Thyroid gland (tissue), 4 donors: ENCODE measurements around the gene RAB20. TPM values are rescaled to one million over a fixed set of nuclear protein-coding genes. Genes with fewer than 3 reads are reported as not detected.

Experiments
- DNase-seq, 2 donors: peaks; one replicate each; pipeline ENCODE4 v3.0.0-alpha.2; 2019
- H3K27ac ChIP-seq, 3 donors: fragments of 200-600 bp; sonication (generic); 1 replicate in 2 of 3; 2 replicates in 1 of 3; pipeline ENCODE4 v1.5.1; 2016 to 2019; ENCODE audit warnings: mild to moderate bottlenecking in 1 of 3, moderate library complexity in 1 of 3
- H3K27me3 ChIP-seq: fragments of 200-600 bp; sonication (generic); one replicate; pipeline ENCODE4 v1.5.1; 2019
- H3K36me3 ChIP-seq, 2 donors: fragments of 200-600 bp; sonication (generic); one replicate each; pipeline ENCODE4 v1.5.1; 2016 to 2019
- H3K4me1 ChIP-seq, 2 donors: fragments of 200-600 bp; sonication (generic); one replicate each; pipeline ENCODE4 v1.5.1; 2017 to 2019
- H3K4me3 ChIP-seq, 3 donors: fragments of 200-600 bp; sonication (generic); replicated peaks in 1 of 3; 1 replicate in 2 of 3; 2 replicates in 1 of 3; pipeline ENCODE4 v1.5.1; 2016; ENCODE audit warnings: mild to moderate bottlenecking in 1 of 3
- H3K9me3 ChIP-seq: fragments of 200-600 bp; sonication (generic); one replicate; pipeline ENCODE4 v1.5.1; 2017
- POLR2A ChIP-seq, 2 donors: fragments of 450-650 bp; IDR thresholded peaks; one replicate each; pipeline ENCODE4 v1.6.1; 2017; ENCODE audit warnings: antibody characterized with exemption in 2 of 2, mild to moderate bottlenecking in 2 of 2, moderate library complexity in 1 of 2
- WGBS, 2 donors: methylation state at CpG; one replicate each; pipeline ENCODE4 v1.1.5; 2017; 5-methylcytosine and 5-hydroxymethylcytosine counted together
- intact Hi-C: fragments of 100-400 bp; cut with DNase I; formaldehyde crosslinking; loops from one replicate; pipeline ENCODE4 v1.15.1; 2023
- total RNA-seq, 4 donors: library from RNA; depleted of rRNA; stranded (reverse); fragments of >200 nt; gene quantifications; one replicate each; pipeline ENCODE4 v1.2.3, GENCODE V29; 2016
- TF ChIP-seq, protein P1 (sequence below), 6 experiments: fragments of 200-600 bp in 3 of 6; fragments of 450-650 bp in 3 of 6; sonication (generic) in 3 of 6; IDR thresholded peaks; one replicate each; pipeline ENCODE4 v1.5.1; 2016 to 2019; ENCODE audit warnings: antibody characterized with exemption in 6 of 6, mild to moderate bottlenecking in 2 of 6, inconsistent platforms in 1 of 6, moderate library complexity in 1 of 6

RAB20 gene
- total RNA-seq, 4 donors from 2014 or later, result 21.0 to 60.5 (median 43.5) TPM

DNA sequence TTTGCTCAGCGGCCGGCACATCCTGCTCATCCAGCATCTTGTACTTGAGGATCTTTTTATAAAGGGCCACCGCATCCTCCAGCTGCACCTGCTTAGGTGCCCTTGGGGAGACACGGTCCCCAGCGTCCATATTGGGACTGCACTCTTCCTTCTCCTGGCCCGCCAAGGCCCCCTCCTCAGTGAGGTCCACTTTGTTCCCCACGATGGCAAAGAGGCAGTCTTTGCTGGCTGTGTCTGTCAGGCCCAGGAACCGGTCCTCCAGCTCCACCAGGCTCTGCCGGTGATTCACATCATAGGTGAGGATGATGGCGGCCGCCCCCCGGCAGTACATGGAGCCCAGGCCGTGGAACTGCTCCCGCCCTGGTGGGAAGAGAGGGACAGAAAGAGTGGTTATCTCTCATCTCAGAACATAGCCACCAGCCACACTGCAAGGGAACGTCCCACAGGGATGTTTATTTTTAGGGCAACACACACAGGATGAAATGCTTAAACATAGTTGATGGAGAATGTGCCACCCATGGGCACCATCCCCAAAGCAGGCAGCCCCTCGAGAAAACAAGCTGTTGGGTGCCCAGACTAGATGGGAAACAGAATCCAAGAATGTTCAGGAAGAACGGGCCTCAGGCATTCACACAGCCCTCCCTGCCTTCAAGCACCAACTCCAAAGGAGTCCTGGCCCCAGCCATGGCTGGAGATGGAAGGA is 37.5 kb downstream of the RAB20 start:
- peaks cover 7% of the 10 kb centered on the region in 2 donors for H3K36me3 ChIP-seq
- H3K27me3 ChIP-seq, result no peaks in the 10 kb centered on the region
- no peak for DNase-seq
- intact Hi-C loops, result no loop called here
- H3K9me3 ChIP-seq, result no peaks in the 10 kb centered on the region
- WGBS, 2 donors, result 85 to 90% methylated on average over 16 to 17 of the region's 17 CpGs
- no peak overlapping the region for H3K4me3 ChIP-seq
- peak overlapping the region; percentile 71 to 97 (median 92) for H3K27ac ChIP-seq
- TF ChIP-seq, protein P1, sequence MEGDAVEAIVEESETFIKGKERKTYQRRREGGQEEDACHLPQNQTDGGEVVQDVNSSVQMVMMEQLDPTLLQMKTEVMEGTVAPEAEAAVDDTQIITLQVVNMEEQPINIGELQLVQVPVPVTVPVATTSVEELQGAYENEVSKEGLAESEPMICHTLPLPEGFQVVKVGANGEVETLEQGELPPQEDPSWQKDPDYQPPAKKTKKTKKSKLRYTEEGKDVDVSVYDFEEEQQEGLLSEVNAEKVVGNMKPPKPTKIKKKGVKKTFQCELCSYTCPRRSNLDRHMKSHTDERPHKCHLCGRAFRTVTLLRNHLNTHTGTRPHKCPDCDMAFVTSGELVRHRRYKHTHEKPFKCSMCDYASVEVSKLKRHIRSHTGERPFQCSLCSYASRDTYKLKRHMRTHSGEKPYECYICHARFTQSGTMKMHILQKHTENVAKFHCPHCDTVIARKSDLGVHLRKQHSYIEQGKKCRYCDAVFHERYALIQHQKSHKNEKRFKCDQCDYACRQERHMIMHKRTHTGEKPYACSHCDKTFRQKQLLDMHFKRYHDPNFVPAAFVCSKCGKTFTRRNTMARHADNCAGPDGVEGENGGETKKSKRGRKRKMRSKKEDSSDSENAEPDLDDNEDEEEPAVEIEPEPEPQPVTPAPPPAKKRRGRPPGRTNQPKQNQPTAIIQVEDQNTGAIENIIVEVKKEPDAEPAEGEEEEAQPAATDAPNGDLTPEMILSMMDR (IDR thresholded peaks at IDR 0.05), result no peak
- no peak for TF ChIP-seq POLR2A (IDR thresholded peaks at IDR 0.05)
- peaks cover 70 to 85% of the 10 kb centered on the region in 2 donors for H3K4me1 ChIP-seq

GRCh38 chr13:110523180-110523579 is 38.3 kb downstream of the RAB20 start:
- no peak overlapping the region for H3K4me3 ChIP-seq
- no peaks in the 10 kb centered on the region for H3K9me3 ChIP-seq
- H3K27me3 ChIP-seq, result no peaks in the 10 kb centered on the region
- DNase-seq, result no peak
- peaks cover 7% of the 10 kb centered on the region in 2 donors for H3K36me3 ChIP-seq
- intact Hi-C loops, result no loop called here
- H3K27ac ChIP-seq, result peak overlapping the region in 2 of 3 donors; percentile 71 to 92
- TF ChIP-seq, protein P1 (IDR thresholded peaks at IDR 0.05), result no peak
- TF ChIP-seq POLR2A (IDR thresholded peaks at IDR 0.05), result no peak
- peaks cover 71 to 78% of the 10 kb centered on the region in 2 donors for H3K4me1 ChIP-seq
- WGBS, 2 donors, result 89 to 91% methylated on average over 9 of the region's 9 CpGs

GRCh38 chr13:110522721-110523120 is 38.8 kb downstream of the RAB20 start:
- Histone ChIP-seq H3K27ac (peak overlapping the region in 1 of 3 donors; percentile 92), H3K4me1 (peaks cover 70 to 77% of the 10 kb centered on the region in 2 donors), H3K9me3 (no peaks in the 10 kb centered on the region), H3K4me3 (no peak overlapping the region), H3K27me3 (no peaks in the 10 kb centered on the region), H3K36me3 (peaks cover 7% of the 10 kb centered on the region in 2 donors)
- intact Hi-C loops, result no loop called here
- 96 to 98% methylated on average over 5 of the region's 5 CpGs for WGBS, 2 donors
- TF ChIP-seq POLR2A (IDR thresholded peaks at IDR 0.05), result no peak
- TF ChIP-seq, protein P1 (IDR thresholded peaks at IDR 0.05), result no peak
- DNase-seq, result no peak

GRCh38 chr13:110521946-110522345 is 39.6 kb downstream of the RAB20 start:
- no peak for DNase-seq
- peak overlapping the region; percentile 89 to 93 (median 92) for H3K27ac ChIP-seq
- peaks cover 7% of the 10 kb centered on the region in 2 donors for H3K36me3 ChIP-seq
- H3K4me1 ChIP-seq, result peaks cover 62 to 72% of the 10 kb centered on the region in 2 donors
- intact Hi-C loops, result no loop called here
- no peaks in the 10 kb centered on the region for H3K9me3 ChIP-seq
- H3K27me3 ChIP-seq, result no peaks in the 10 kb centered on the region
- WGBS, 2 donors, result 87 to 88% methylated on average over 7 of the region's 7 CpGs
- TF ChIP-seq, protein P1 (IDR thresholded peaks at IDR 0.05), result no peak
- TF ChIP-seq POLR2A (IDR thresholded peaks at IDR 0.05), result no peak
- no peak overlapping the region for H3K4me3 ChIP-seq

- intact Hi-C loops, result no loop called here
- Histone ChIP-seq H3K27me3 (no peaks in the 10 kb centered on the region), H3K27ac (peak overlapping the region; percentile 89 to 93 (median 92)), H3K36me3 (peaks cover 7% of the 10 kb centered on the region in 2 donors), H3K4me3 (no peak overlapping the region), H3K4me1 (peaks cover 56 to 65% of the 10 kb centered on the region in 2 donors), H3K9me3 (no peaks in the 10 kb centered on the region)
- 24 to 26% methylated on average over 8 to 10 of the region's 10 CpGs for WGBS, 2 donors
- peak in 1 of 2 donors; percentile 82 for DNase-seq
- TF ChIP-seq, protein P1 (IDR thresholded peaks at IDR 0.05), result no peak
- TF ChIP-seq POLR2A (IDR thresholded peaks at IDR 0.05), result peak in 1 of 2 donors; percentile 31
Measured at GRCh38 chr13:110521296-110521680, 40.2 kb downstream of the RAB20 start.
